Measurements from ENCODE around the gene GALK2.
"Not testable (repeated sequence)": the region's sequence is repeated elsewhere in the genome, so short reads cannot be mapped to it uniquely, and the experiment has no call there.

The GALK2 gene

DNA sequence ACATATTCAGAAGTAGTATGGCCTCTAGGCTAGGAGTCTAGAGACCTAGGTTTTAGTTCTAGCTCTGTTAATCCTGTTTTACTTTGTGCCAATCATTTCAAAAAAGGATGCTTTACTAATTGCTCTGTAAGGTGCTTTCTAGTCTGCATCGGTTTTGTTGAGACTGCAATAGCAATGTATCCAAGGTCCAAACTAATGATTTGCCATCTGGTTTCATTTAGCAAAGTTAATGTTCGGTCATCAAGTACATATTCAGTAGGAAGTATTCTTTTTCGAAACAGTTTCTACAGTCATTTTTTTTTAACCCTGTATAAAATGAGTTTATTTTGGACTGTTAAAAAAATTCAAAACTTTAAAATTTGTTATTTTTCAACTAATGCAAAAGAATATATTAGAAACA, 2.0 kb upstream of the GALK2 start:
- DNase-seq: no peak

DNA sequence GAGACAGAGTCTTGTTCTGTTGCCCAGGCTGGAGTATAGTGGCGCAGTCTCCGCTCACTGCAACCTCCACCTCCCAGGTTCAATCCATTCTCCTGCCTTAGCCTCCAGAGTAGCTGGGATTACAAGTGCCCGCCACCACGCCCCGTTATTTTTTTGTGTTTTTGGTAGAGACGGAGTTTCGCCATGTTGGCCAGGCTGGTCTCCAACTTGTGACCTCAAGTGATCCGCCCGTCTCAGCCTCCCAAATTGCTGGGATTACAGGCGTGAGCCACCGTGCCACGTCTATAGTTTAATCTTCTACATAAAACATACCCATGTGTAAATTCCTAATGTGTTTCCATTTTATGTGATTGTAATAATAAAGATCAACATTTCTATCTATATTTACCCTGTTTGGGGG, 1.7 kb downstream of the GALK2 start:
- DNase-seq: no peak

DNA sequence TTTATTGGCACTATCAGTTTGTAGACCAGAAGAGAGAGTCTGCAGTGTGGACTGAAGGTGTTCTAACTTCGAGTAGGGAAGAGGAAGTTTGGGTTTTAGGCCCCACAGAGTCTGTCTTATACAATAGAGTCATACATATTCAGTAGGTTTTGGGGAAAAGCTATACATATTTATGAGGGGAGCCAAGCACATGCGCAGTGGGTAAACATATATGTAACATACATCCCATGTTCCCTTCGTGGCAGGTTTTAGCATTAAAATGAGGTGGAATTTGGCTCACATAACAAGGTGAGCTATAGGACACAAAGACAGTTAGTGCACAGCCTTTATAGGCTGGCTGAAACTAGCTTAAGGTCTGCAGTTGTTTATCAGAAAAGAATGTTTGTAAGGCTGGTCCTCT, 4.9 kb downstream of the GALK2 start:
- DNase-seq: no peak

DNA sequence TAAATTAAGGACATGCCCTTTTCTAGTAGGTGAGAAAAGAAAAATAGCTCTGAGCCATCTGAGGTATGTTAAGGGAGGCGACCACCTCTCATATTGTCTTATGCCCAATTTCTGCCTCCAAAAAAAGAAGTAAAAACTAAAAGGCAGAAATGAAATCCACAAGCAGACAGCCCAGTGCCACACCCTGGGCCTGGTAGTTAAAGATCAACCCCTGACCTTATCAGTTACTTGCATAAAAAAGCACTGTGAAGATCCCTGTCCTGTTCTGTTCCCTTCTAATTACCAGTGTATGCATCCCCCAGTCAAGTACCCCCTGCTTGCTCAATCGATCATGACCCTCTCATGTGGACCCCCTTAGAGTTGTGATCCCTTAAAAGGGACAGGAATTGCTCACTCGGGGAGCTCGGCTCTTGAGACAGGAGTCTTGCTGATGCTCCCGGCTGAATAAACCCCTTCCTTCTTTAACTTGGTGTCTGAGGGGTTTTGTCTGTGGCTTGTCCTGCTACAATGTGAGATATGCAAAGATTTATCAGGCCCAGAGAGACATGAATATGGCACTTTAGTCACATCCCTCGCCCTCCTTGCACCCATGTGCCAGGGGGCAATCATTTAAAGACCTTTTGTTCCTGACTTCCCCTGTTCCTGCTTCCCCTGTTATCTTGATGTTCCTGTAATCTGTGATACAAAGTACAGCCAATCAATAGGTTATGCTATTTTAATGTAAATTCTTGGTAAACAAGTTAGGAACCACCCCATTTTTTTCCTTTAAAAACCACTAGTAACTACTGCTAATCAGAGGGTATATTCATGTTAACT, 5.7 kb downstream of the GALK2 start:
- DNase-seq: not testable (repeated sequence)

DNA sequence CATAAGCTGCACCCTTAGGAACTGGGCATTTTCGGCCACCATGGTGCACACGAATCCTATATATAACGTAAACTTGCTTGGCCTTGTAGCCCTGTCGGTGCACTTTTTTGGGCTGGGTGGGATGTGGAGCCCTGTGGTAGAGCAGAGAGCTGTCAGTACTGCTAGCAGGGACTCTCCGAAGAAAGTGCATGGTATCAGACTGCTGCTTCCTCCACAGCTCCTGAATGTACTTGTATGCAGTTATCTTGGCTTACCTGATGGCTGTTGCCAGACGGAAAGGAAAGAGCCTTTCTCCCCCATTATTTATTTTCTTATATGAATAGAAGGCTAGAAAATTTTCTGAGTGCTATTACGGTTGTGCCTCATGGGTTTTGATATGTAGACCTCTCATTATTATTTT, 8.4 kb downstream of the GALK2 start:
- no peak for DNase-seq

DNA sequence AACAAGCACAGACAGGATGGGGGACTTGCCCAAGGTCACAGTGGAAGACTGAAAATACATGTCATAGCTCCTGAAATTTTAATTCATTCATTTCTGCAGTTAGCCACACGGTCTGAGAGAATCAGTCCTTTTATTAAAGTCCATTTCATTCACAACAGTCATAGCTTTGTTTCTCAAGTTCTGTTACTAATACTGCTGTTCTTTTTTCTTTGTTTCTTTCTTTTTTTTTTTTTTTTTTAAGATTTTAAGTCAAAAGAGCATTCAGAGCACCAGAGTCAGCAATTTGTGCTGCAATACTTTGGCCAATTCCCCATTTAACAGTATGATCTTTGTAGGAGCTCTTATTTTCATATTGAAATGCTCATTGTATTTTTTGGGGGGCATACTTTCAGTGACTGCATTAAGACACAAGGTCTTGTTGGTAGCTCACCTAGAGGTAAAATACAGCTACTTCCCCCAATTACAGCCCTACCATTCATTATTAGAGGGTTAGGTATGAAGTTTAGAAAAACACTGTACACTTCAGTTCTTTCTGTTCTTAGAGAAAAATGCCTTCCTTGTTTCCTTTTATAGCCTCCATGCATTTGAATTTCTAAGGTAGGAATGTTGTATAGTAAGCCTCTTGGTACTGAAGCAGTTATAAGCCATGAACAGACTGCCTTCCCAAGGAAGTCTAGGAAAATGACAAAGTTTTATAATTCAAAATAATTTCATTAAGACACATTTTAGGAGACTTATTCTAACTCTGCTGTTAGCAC, 9.6 kb downstream of the GALK2 start:
- no peak for DNase-seq

DNA sequence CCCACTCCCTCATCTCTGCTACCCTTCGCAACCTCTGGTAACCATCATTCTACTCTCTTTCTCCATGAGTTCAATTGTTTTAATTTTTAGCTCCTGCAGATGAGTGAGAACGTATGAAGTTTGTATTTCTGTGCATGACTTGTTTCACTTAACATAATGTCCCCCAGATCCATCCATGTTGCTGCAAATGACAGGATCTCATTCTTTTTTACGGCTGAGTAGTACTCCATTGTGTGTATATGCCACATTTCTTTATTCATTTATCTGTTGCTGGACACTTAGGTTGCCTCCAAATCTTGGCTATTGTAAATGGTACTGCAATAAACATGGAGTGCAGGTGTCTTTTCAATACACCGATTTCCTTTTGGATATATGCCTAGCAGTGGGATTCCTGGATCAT, 12.1 kb downstream of the GALK2 start:
- no peak for DNase-seq

DNA sequence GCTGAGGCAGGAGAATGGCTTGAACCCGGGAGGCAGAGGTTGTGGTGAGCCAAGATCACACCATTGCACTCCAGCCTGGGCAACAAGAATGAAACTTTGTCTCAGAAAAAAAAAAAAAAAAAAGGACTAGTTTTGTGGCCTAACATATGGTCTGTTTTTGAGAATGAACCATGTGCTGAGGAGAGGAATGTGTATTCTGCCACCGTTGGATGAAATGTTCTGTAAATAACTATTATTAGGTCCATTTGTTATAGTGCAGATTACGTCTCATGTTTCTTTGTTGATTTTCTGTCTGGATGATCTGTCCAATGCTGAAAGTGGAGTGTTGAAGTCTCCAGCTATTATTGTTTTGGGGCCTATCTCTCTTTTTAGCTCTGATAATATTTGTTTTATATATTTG, 13.7 kb downstream of the GALK2 start:
- not testable (repeated sequence) for DNase-seq

DNA sequence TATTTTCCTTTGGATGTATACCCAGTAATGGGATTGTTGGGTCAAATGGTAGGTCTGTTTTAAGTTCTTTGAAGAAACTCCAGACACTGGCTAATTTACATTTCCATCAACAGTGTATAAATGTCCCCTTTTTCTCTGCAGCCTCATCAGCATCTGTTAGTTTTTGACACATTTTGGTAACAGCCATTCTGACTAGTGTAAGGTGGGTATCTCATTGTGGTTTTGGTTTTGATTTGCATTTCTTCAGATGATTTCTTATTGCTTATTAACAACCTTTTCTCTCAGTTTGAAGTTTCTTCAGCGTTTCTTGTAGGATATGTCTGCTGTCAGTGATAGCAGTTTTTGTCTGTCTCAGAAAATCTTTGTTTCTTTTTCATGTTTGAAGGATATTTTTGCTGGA, 15.4 kb downstream of the GALK2 start:
- no peak for DNase-seq

DNA sequence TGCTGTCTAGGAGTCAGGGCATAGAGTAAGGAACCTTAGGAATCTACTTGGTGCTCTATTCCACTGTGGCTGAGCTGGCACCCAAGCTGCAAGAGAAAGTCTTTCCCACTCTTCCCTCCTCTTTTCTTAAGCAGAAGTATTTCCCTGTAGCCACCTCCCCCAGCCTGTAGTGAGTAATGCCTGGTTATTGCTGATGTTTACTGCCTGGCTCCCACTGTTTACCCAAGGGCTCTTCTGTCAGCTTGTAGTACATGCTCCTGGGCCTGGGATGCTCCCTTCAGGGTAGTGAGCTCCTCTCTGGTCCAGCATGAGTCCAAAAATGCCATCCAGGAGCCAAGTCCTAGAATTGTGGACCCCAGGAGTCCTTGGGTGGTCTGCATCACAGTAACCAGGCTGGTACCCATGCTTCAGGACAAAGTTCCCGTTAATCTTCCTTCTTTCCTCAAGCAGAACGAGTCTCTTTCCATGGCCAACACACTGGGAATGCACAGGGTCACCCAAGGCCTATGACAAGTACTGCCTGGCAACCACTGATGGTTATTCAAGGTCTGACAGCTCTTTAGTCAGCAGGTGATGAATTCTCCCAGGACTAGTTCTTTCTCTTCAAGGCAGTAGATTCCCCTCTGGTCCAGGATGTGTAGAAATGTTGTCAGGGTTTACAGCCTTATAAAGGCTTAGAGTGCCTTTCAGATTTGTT, 17.6 kb downstream of the GALK2 start:
- no peak for DNase-seq

DNA sequence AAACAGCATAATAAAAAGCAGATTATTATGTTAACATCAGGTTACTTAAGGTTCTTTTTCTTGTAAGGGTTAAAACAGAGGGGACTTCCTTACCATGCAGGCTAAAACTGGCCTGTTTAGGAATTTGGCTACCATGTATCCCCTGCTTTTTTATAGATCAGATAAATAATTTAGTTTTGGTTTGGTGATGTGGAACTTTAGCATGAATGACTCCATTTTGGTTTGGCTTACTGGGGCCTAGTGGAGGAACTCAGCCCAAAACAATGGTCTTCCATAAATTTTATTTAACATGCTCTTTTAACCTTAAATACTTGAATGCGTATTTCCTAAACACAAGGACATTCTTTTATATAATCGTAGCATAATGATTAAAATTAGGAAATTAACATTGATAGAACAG, 18.9 kb downstream of the GALK2 start:
- DNase-seq: no peak

DNA sequence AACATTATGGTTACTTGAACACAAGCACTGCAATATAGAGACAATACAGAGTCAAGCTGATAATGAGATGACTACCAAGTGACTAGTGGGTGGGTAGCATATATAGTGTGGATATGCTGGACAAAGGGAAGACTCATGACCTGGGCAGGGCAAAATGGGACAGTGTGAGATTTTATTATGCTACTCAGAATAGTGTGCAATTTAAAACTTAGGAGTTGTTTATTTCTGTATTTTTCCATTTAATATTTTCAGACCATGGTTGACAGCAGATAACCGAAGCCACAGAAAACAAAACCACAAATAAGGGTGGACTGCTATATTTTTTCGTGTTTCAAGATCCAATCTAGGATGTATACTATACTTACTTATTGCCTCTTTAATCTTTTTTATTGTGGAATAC, 19.6 kb downstream of the GALK2 start:
- no peak for DNase-seq

DNA sequence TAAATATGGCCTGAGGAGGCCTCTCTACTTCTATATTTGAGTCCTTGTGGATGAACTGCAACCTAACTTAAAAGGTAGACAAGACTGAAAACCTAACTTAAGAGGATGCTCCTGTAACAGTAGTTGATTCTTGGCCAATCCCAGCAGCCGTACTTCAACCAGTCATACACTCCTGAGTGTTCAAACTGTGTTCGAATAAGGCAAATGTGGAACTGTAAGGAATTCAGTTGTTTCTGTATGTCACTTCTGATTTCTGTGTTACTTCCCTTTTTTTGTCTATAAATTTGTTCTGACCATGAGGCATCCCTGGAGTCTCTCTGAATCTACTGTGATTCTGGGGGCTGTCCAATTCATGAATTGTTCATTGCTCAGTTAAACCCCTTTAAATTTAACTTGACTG, 20.5 kb downstream of the GALK2 start:
- DNase-seq: no peak

DNA sequence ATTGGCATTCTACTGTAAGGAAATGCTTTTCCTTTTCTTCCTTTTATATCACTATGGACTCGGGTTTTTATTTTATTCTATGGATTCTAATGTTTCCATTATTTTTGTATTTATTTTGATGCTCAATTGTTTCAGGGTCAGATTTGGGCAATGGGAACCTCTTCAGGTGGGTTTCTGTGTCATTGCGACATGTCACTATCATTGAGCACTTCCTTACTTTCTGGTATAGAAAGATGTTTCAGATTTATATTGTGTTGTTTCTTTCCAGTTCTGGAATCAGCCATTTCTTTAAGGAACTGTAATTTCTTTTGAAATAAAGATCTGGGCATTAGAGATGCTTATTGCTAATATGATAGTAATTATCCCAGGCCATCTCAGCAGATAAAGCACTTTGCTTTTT, 21.8 kb downstream of the GALK2 start:
- DNase-seq: no peak

DNA sequence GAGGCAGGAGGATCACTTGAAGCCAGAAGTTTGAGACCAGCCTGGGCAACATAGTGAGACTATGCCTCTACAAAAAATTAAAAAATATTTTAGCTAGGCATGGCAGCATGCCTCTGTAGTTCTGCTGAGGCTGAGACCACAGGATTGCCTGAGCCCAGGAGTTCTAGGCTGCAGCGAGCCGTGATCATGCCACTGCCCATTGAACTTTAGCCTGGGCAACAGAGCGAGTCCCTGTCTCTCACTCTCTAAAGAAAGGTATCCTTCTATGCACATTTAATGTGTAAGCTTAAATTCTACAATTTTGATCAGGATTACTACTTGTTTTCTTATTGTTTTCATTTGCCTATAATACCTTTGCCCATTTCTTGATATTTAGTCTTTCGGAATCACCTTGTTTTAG, 26.8 kb downstream of the GALK2 start:
- DNase-seq: no peak

DNA sequence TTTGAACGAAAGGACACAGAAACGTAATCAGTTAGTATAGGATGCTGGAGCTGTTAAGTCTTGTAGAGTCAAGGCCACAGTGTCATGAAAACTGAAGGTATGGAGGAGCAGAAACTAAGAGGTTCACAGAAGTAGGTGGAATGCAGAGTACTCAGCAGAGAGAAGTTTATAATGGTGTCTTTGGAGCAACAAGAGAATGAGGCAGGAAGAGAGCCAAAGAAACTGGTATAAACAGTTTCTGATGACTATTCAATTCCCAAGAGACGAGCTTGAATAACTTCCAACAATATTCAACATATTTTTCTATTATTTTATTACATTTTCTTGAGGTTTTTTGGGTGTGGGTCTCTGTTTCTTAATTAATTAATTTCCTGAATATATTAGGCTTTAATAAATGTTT, 29.6 kb downstream of the GALK2 start:
- DNase-seq: no peak

DNA sequence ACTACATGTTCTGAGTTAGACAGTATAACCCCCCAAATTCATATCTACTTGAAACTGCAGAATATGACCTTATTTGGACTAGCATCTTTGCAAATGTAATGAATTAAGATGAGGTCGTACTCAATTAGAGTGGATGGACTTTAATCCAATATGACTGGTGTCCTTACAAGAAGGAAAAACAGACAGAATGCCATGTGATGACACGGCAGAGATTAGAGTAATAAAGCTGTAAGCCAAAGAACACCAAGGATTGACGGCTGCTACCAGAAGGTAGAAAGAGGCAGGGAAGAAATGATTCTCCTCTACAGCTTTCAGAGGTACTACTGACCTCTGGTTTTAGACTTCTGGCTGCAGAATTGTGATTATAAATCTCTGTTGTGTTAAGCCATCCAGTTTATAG, 30.3 kb downstream of the GALK2 start:
- no peak for DNase-seq

DNA sequence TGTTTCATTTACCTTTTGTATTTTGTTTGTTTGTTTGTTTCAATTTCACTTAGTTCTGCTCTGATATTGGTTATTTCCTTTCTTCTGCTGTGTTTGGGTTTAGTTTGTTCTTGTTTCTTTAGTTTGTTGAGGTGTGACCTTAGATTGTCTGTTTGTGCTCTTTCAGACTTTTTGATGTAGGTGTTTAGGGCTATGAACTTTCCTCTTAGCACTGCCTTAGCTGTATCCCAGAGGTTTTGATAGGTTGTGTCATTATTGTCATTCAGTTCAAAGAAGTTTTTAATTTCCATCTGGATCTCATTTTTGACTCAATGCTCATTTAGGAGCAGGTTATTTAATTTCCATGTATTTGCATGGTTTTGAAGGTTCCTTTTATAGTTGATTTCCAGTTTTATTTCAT, 38.1 kb downstream of the GALK2 start:
- not testable (repeated sequence) for DNase-seq

DNA sequence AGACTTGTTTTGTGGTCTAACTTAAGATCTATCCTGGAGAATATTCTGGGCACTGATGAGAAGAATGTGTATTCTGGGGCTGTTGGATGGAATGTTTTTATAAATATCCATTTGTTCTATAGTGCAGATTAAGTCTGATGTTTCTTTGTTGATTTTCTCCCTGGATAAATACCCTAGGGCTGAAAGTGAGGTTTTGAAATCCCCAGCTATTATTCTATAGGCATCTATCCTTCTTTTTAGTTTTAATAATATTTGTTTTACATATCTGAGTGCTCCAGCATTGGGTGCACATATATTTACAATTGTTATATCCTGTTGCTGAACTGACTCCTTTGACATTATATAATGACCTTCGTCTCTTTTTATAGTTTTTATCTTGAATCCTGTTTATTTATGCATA, 42.9 kb downstream of the GALK2 start:
- DNase-seq: no peak

DNA sequence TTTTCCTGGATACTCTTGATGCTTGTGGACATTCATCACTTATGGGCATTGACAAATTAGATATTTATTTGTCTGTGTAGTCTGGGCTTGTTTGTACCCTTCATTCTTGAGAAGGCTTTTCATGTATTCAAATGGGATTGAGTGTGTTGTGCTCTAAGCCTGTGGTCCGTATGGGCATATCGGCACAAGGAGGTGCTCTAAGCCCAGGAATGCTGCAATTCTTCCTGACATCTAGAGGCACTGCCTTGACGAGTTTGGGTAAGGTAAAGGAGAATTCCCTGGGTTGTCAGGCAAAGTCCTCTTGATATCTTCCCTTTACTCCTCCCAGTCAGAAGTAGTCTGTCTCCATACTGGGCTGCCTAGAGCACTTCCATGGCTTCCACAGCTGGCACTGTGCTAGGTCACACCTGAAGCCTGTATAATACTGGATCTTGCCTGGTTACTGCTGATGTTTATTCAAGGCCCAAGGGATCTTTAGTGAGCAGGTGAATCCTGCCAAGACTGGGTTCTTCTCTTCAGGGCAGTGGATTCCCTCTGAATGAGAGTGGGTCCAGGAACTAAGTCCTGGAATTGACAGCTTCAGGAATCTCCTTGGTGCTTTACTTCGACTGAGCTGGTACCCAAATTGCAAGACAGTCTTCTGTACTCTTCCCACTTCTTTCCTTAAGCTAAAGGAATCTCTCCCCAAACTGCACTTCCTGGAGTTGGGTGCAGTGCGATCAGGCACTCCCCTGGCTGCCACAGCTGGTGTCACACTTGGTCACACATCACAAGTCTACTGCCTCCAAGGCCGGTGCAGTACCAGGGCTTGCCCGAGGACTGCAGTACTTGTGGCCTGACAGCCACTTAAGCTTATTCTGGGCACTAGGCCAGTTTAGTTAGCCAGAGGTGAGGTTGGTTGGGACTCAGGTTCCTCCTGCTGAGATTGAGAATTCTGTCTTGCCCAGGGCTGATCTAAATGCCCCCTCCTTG, 46.0 kb downstream of the GALK2 start:
- peak in 1 of 2 experiments; percentile 5 for DNase-seq

DNA sequence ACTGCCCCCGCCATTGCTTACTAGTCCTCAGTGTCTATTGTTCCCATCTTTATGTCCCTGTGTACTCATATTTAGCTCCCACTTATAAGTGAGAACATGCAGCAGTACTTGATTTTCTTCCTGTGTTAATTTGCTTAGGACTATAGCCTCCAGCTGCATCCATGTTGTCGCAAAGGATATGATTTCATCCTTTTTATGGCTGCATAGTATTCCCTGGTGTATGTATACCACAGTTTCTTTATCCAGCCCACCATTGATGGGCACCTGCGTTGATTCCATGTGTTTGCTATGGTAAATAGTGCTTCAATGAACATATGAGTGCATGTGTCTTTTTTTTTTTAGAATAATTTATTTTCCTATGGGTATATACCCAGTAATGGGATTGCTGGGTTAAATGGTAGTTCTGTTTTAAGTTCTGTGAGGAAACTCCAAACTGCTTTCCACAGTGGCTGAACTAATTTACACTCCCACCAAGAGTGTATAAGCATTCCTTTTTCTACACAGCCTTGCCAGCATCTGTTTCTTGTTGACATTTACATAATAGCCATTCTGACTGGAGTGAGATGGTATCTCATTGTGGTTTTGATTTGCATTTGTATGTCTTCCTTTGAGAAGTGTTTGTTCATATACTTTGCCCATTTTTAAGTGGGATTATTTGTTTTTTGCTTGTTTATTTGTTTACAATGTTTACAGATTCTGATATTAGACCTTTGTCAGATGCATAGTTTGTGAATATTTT, 53.7 kb downstream of the GALK2 start:
- peak; percentile 64 to 70 for DNase-seq

Data from NCI-H526 (cell line).